WTC11 (cell line): ENCODE results near the gene NCOA3. TPM values are rescaled to one million over a fixed set of nuclear protein-coding genes. Genes with fewer than 3 reads are reported as not detected.

Source experiments
- ATAC-seq: fragments of 200-7000 bp; cut with Tn5 transposase; 2 replicates; pipeline ENCODE4 v1.10.0; 2021; ENCODE audit warnings: mild to moderate bottlenecking, moderate library complexity
- CTCF ChIA-PET: fragments of 300-600 bp; sonication (Branson Sonifier 250); formaldehyde crosslinking; loops from one replicate; lab custom pipeline; 2021; ENCODE audit warnings: antibody characterized with exemption; lab: Charles Lee
- POLR2A ChIA-PET: fragments of 350-600 bp; sonication (Branson Sonifier 250); formaldehyde crosslinking; loops from one replicate; lab custom pipeline; 2021; ENCODE audit warnings: antibody characterized with exemption; lab: Charles Lee
- DNase-seq: peaks from one replicate; pipeline ENCODE4 v3.0.0; 2021; ENCODE audit warnings: low spot score
- H3K27ac Mint-ChIP-seq: 2 replicates; pipeline ENCODE4 v1.8.0; 2021; ENCODE audit warnings: mixed read lengths
- H3K27me3 Mint-ChIP-seq: 2 replicates; pipeline ENCODE4 v1.8.0; 2021; ENCODE audit warnings: low read depth, mild to moderate bottlenecking, moderate library complexity, mixed read lengths
- H3K36me3 Mint-ChIP-seq: 2 replicates; pipeline ENCODE4 v1.8.0; 2021; ENCODE audit warnings: mixed read lengths
- H3K4me1 Mint-ChIP-seq: 2 replicates; pipeline ENCODE4 v1.8.0; 2022; ENCODE audit warnings: mixed read lengths
- H3K4me3 Mint-ChIP-seq: 2 replicates; pipeline ENCODE4 v1.8.0; 2021; ENCODE audit warnings: mild to moderate bottlenecking, moderate library complexity, mixed read lengths
- H3K9me3 Mint-ChIP-seq: 2 replicates; pipeline ENCODE4 v1.8.0; 2021; ENCODE audit warnings: mixed read lengths
- CBFB ChIP-seq: sonication (generic); formaldehyde crosslinking; IDR thresholded peaks from 2 replicates; pipeline ENCODE4 v1.8.1; 2022; ENCODE audit warnings: mild to moderate bottlenecking, low read depth, missing genetic modification reagents
- ELF4 ChIP-seq: sonication (generic); formaldehyde crosslinking; IDR thresholded peaks from 2 replicates; pipeline ENCODE4 v1.8.1; 2022; ENCODE audit warnings: low read depth, mild to moderate bottlenecking, moderate library complexity, missing genetic modification reagents
- MYBL2 ChIP-seq: sonication (generic); formaldehyde crosslinking; IDR thresholded peaks from 2 replicates; pipeline ENCODE4 v1.8.1; 2023; ENCODE audit warnings: mild to moderate bottlenecking, moderate library complexity, missing genetic modification reagents
- NR3C1 ChIP-seq: sonication (generic); formaldehyde crosslinking; conservative IDR thresholded peaks from 2 replicates; pipeline ENCODE4 v1.8.1; 2023; ENCODE audit warnings: low read depth, mild to moderate bottlenecking, missing genetic modification reagents
- OVOL2 ChIP-seq: fragments of 250-450 bp; sonication (Bioruptor Pico); IDR thresholded peaks from 2 replicates; pipeline ENCODE4 v1.9.0; 2021; ENCODE audit warnings: mild to moderate bottlenecking, borderline replicate concordance
- PRRX2 ChIP-seq: fragments of 250-450 bp; sonication (Bioruptor Pico); IDR thresholded peaks from 2 replicates; pipeline ENCODE4 v1.8.0; 2021; ENCODE audit warnings: mild to moderate bottlenecking
- RELA ChIP-seq: sonication (generic); formaldehyde crosslinking; IDR thresholded peaks from 2 replicates; pipeline ENCODE4 v1.8.1; 2022; ENCODE audit warnings: missing genetic modification reagents, mild to moderate bottlenecking, borderline replicate concordance
- SOX15 ChIP-seq: fragments of 250-450 bp; sonication (Bioruptor Pico); IDR thresholded peaks from 2 replicates; pipeline ENCODE4 v1.9.0; 2021; ENCODE audit warnings: mild to moderate bottlenecking
- SP1 ChIP-seq: sonication (generic); formaldehyde crosslinking; conservative IDR thresholded peaks from 2 replicates; pipeline ENCODE4 v1.8.1; 2022; ENCODE audit warnings: missing genetic modification reagents
- TP53 ChIP-seq: sonication (generic); formaldehyde crosslinking; IDR thresholded peaks from 2 replicates; pipeline ENCODE4 v1.8.1; 2023; ENCODE audit warnings: mild to moderate bottlenecking, missing genetic modification reagents
- ZNF263 ChIP-seq: sonication (generic); formaldehyde crosslinking; IDR thresholded peaks from 2 replicates; pipeline ENCODE4 v1.8.1; 2022; ENCODE audit warnings: low read depth, mild to moderate bottlenecking, moderate library complexity, missing genetic modification reagents
- total RNA-seq: library from RNA; stranded (reverse); gene quantifications from 3 replicates; pipeline ENCODE4 v1.2.3, GENCODE V29; 2021
- TF ChIP-seq, protein P1 (sequence below): sonication (generic); formaldehyde crosslinking; IDR thresholded peaks from 2 replicates; pipeline ENCODE4 v1.8.0; 2022; ENCODE audit warnings: mild to moderate bottlenecking, missing genetic modification reagents
- TF ChIP-seq, protein P2 (sequence below): sonication (generic); formaldehyde crosslinking; IDR thresholded peaks from 2 replicates; pipeline ENCODE4 v1.8.1; 2023; ENCODE audit warnings: mild to moderate bottlenecking, missing genetic modification reagents, moderate library complexity
- TF ChIP-seq, protein P3 (sequence below): sonication (generic); formaldehyde crosslinking; IDR thresholded peaks from 2 replicates; pipeline ENCODE4 v1.8.1; 2023; ENCODE audit warnings: mild to moderate bottlenecking, missing genetic modification reagents
- TF ChIP-seq, protein P4 (sequence below): sonication (generic); formaldehyde crosslinking; conservative IDR thresholded peaks from 2 replicates; pipeline ENCODE4 v1.8.1; 2023; ENCODE audit warnings: mild to moderate bottlenecking, low read depth, missing genetic modification reagents, moderate library complexity
- TF ChIP-seq, protein P5 (sequence below): fragments of 250-450 bp; sonication (Bioruptor Pico); IDR thresholded peaks from 2 replicates; pipeline ENCODE4 v1.9.0; 2021; ENCODE audit warnings: mild to moderate bottlenecking

The NCOA3 gene
- total RNA-seq, 1 experiment from 2014 or later, result 25.2 TPM

GRCh38 chr20:47669489-47669888 lies 167.8 kb downstream of the NCOA3 start (continued):
- TF ChIP-seq, protein P1, sequence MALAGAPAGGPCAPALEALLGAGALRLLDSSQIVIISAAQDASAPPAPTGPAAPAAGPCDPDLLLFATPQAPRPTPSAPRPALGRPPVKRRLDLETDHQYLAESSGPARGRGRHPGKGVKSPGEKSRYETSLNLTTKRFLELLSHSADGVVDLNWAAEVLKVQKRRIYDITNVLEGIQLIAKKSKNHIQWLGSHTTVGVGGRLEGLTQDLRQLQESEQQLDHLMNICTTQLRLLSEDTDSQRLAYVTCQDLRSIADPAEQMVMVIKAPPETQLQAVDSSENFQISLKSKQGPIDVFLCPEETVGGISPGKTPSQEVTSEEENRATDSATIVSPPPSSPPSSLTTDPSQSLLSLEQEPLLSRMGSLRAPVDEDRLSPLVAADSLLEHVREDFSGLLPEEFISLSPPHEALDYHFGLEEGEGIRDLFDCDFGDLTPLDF, result no peak
- TF ChIP-seq, protein P2, sequence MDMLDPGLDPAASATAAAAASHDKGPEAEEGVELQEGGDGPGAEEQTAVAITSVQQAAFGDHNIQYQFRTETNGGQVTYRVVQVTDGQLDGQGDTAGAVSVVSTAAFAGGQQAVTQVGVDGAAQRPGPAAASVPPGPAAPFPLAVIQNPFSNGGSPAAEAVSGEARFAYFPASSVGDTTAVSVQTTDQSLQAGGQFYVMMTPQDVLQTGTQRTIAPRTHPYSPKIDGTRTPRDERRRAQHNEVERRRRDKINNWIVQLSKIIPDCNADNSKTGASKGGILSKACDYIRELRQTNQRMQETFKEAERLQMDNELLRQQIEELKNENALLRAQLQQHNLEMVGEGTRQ (CRISPR knock-in tag), result no peak
- no peak for TF ChIP-seq SOX15 (CRISPR knock-in tag)
- TF ChIP-seq TP53 (CRISPR knock-in tag), result no peak
- no peak for TF ChIP-seq ZNF263 (CRISPR knock-in tag)
- no peak for TF ChIP-seq ELF4 (CRISPR knock-in tag)
- TF ChIP-seq PRRX2 (CRISPR knock-in tag), result no peak
- TF ChIP-seq NR3C1 (CRISPR knock-in tag), result no peak
- no peak for TF ChIP-seq MYBL2 (CRISPR knock-in tag)
- no peak for TF ChIP-seq SP1

- TF ChIP-seq, protein P3, sequence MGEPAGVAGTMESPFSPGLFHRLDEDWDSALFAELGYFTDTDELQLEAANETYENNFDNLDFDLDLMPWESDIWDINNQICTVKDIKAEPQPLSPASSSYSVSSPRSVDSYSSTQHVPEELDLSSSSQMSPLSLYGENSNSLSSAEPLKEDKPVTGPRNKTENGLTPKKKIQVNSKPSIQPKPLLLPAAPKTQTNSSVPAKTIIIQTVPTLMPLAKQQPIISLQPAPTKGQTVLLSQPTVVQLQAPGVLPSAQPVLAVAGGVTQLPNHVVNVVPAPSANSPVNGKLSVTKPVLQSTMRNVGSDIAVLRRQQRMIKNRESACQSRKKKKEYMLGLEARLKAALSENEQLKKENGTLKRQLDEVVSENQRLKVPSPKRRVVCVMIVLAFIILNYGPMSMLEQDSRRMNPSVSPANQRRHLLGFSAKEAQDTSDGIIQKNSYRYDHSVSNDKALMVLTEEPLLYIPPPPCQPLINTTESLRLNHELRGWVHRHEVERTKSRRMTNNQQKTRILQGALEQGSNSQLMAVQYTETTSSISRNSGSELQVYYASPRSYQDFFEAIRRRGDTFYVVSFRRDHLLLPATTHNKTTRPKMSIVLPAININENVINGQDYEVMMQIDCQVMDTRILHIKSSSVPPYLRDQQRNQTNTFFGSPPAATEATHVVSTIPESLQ (CRISPR knock-in tag), result no peak
- no peak for TF ChIP-seq OVOL2 (CRISPR knock-in tag)
- TF ChIP-seq RELA (CRISPR knock-in tag), result no peak
- TF ChIP-seq CBFB (CRISPR knock-in tag), result no peak
- TF ChIP-seq, protein P4, sequence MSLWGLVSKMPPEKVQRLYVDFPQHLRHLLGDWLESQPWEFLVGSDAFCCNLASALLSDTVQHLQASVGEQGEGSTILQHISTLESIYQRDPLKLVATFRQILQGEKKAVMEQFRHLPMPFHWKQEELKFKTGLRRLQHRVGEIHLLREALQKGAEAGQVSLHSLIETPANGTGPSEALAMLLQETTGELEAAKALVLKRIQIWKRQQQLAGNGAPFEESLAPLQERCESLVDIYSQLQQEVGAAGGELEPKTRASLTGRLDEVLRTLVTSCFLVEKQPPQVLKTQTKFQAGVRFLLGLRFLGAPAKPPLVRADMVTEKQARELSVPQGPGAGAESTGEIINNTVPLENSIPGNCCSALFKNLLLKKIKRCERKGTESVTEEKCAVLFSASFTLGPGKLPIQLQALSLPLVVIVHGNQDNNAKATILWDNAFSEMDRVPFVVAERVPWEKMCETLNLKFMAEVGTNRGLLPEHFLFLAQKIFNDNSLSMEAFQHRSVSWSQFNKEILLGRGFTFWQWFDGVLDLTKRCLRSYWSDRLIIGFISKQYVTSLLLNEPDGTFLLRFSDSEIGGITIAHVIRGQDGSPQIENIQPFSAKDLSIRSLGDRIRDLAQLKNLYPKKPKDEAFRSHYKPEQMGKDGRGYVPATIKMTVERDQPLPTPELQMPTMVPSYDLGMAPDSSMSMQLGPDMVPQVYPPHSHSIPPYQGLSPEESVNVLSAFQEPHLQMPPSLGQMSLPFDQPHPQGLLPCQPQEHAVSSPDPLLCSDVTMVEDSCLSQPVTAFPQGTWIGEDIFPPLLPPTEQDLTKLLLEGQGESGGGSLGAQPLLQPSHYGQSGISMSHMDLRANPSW (CRISPR knock-in tag), result no peak
- TF ChIP-seq, protein P5, sequence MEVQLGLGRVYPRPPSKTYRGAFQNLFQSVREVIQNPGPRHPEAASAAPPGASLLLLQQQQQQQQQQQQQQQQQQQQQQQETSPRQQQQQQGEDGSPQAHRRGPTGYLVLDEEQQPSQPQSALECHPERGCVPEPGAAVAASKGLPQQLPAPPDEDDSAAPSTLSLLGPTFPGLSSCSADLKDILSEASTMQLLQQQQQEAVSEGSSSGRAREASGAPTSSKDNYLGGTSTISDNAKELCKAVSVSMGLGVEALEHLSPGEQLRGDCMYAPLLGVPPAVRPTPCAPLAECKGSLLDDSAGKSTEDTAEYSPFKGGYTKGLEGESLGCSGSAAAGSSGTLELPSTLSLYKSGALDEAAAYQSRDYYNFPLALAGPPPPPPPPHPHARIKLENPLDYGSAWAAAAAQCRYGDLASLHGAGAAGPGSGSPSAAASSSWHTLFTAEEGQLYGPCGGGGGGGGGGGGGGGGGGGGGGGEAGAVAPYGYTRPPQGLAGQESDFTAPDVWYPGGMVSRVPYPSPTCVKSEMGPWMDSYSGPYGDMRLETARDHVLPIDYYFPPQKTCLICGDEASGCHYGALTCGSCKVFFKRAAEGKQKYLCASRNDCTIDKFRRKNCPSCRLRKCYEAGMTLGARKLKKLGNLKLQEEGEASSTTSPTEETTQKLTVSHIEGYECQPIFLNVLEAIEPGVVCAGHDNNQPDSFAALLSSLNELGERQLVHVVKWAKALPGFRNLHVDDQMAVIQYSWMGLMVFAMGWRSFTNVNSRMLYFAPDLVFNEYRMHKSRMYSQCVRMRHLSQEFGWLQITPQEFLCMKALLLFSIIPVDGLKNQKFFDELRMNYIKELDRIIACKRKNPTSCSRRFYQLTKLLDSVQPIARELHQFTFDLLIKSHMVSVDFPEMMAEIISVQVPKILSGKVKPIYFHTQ (CRISPR knock-in tag), result no peak
- no peak for ATAC-seq
- ChIA-PET CTCF (interaction anchor here (0.8 kb wide), 1 partner anchor 950 kb away, joined by 3 read pairs; no protein-coding TSS in a partner anchor), POLR2A (no interaction called here)
- Mint-ChIP-seq H3K4me1 (peaks cover 13% of the 10 kb centered on the region; the same call in 1 of the 2 replicates), H3K4me3 (no peak overlapping the region), H3K27me3 (no peaks in the 10 kb centered on the region), H3K27ac (0 out of 2 replicates have a peak overlapping the region, but pooled peaks have one; percentile 26), H3K36me3 (no peaks in the 10 kb centered on the region), H3K9me3 (no peaks in the 10 kb centered on the region)
- DNase-seq, result no peak
Measured at GRCh38 chr20:47669927-47670890, 168.5 kb downstream of the NCOA3 start.
